K562 (cell line): Measurements from ENCODE around the gene LPAR2. TPM values are rescaled to one million over a fixed set of nuclear protein-coding genes. Genes with fewer than 3 reads are reported as not detected.

ENCODE experiments used
- BDP1 ChIP-seq: IDR thresholded peaks from 3 replicates; pipeline ENCODE4 v1.6.1; 2011; ENCODE audit not compliant: insufficient read length, insufficient read depth
- FOXK2 ChIP-seq, 2 experiments: fragments of 450-650 bp; IDR thresholded peaks in 1 of 2; conservative IDR thresholded peaks in 1 of 2; 2 replicates each; pipeline ENCODE4 v1.6.1; 2016; ENCODE audit warnings: low read depth in 2 of 2, mild to moderate bottlenecking in 1 of 2
- FUS ChIP-seq: fragments of 200-400 bp; formaldehyde crosslinking; optimal IDR thresholded peaks from 2 replicates; pipeline ENCODE3; 2017; ENCODE audit warnings: low read depth, low read length
- GABPA ChIP-seq: fragments of 200-800 bp; sonication (Bioruptor generic); conservative IDR thresholded peaks from 2 replicates; pipeline ENCODE4 v1.6.1; 2016; ENCODE audit warnings: low read depth, missing genetic modification characterization, missing compliant biosample characterization
- HMGN3 ChIP-seq: IDR thresholded peaks from 2 replicates; pipeline ENCODE4 v1.6.1; 2011; ENCODE audit warnings: borderline replicate concordance, low read depth, mild to moderate bottlenecking, mixed read lengths, low read length; ENCODE audit not compliant: insufficient read length; ENCODE audit errors: extremely low read depth
- KAT2B ChIP-seq: IDR thresholded peaks from one replicate; pipeline ENCODE4 v1.6.1; 2012; ENCODE audit warnings: low read depth, mild to moderate bottlenecking, control low read depth, inconsistent platforms, low read length, moderate library complexity
- NCOA6 ChIP-seq: fragments of 450-650 bp; IDR thresholded peaks from 2 replicates; pipeline ENCODE4 v1.6.1; 2017; ENCODE audit warnings: mild to moderate bottlenecking
- PRPF4 ChIP-seq: fragments of 200-400 bp; formaldehyde crosslinking; IDR thresholded peaks from one replicate; pipeline ENCODE4 v1.6.1; 2017; ENCODE audit warnings: low read length, low read depth, mild to moderate bottlenecking; ENCODE audit not compliant: insufficient read depth, poor library complexity, severe bottlenecking
- PTRF ChIP-seq: fragments of 450-650 bp; IDR thresholded peaks from 2 replicates; pipeline ENCODE4 v1.6.1; 2016; ENCODE audit warnings: mild to moderate bottlenecking, missing genetic modification characterization, missing compliant biosample characterization
- RFX5 ChIP-seq: IDR thresholded peaks from 2 replicates; pipeline ENCODE4 v1.6.1; 2011; ENCODE audit warnings: low read depth, mild to moderate bottlenecking, improper control_type of control experiment, low read length
- SLC30A9 ChIP-seq: fragments of 250-450 bp; sonication (Bioruptor Pico); IDR thresholded peaks from 2 replicates; pipeline ENCODE4 v1.8.0; 2022; ENCODE audit warnings: mild to moderate bottlenecking, moderate library complexity
- SMARCC2 ChIP-seq: fragments of 450-650 bp; IDR thresholded peaks from 2 replicates; pipeline ENCODE4 v1.6.1; 2017; ENCODE audit warnings: antibody characterized with exemption, moderate library complexity, mild to moderate bottlenecking, low read depth
- SRSF1 ChIP-seq: fragments of 200-400 bp; formaldehyde crosslinking; IDR thresholded peaks from 2 replicates; pipeline ENCODE4 v1.6.1; 2017; ENCODE audit warnings: mild to moderate bottlenecking, low read depth, low read length, moderate library complexity
- TRIM25 ChIP-seq: fragments of 450-650 bp; IDR thresholded peaks from 2 replicates; pipeline ENCODE4 v1.7.0; 2016; ENCODE audit warnings: borderline replicate concordance
- XRCC3 ChIP-seq: fragments of 450-650 bp; IDR thresholded peaks from 2 replicates; pipeline ENCODE4 v1.6.1; 2017; ENCODE audit warnings: mild to moderate bottlenecking, moderate library complexity
- ZBTB5 ChIP-seq: fragments of 450-650 bp; IDR thresholded peaks from 2 replicates; pipeline ENCODE4 v1.6.1; 2017; ENCODE audit warnings: antibody characterized with exemption
- ZNF12 ChIP-seq: sonication (generic); formaldehyde crosslinking; IDR thresholded peaks from 2 replicates; pipeline ENCODE4 v1.4.0; 2020; ENCODE audit warnings: mild to moderate bottlenecking, missing genetic modification reagents
- ZNF3 ChIP-seq: fragments of 250-450 bp; sonication (Bioruptor Pico); IDR thresholded peaks from 2 replicates; pipeline ENCODE4 v1.5.0; 2021; ENCODE audit warnings: mild to moderate bottlenecking, moderate library complexity
- ZNF354B ChIP-seq: fragments of 250-450 bp; sonication (Bioruptor Pico); IDR thresholded peaks from 2 replicates; pipeline ENCODE4 v1.4.0; 2020
- ZNF695 ChIP-seq: fragments of 450-650 bp; formaldehyde crosslinking; IDR thresholded peaks from 2 replicates; pipeline ENCODE4 v1.4.0; 2020; ENCODE audit warnings: mild to moderate bottlenecking, moderate library complexity
- polyA plus RNA-seq, 8 experiments: library from polyadenylated mRNA; depleted of rRNA in 4 of 8; stranded (reverse) in 5 of 8; unstranded in 3 of 8; fragments of >200 nt; fragmentation: Nextera tagmentation in 2 of 8; fragmentation: Illumina TruSeq in 1 of 8; extraction: Ambion mirVana in 2 of 8; extraction: Trizol in 1 of 8; gene quantifications; 2 replicates each; pipeline versions ENCODE4 v1.2.1 to v1.2.3, GENCODE V29; 2011 to 2014; ENCODE audit warnings: inconsistent platforms in 1 of 8, missing spikeins in 1 of 8
- total RNA-seq, 7 experiments: library from RNA; depleted of rRNA in 6 of 7; stranded (reverse); fragments of >200 nt in 6 of 7; fragmentation: Illumina TruSeq in 2 of 7; extraction: Trizol in 2 of 7; gene quantifications; 2 replicates each; pipeline versions ENCODE4 v1.2.1 to v1.2.3, GENCODE V29; 2011 to 2021; ENCODE audit warnings: low replicate concordance in 1 of 7
- TF ChIP-seq, protein P1 (sequence below): IDR thresholded peaks from 2 replicates; pipeline ENCODE4 v1.6.1; 2011; ENCODE audit not compliant: insufficient read length; ENCODE audit errors: extremely low read depth
- TF ChIP-seq, protein P2 (sequence below): fragments of 250-450 bp; sonication (Bioruptor Pico); IDR thresholded peaks from 2 replicates; pipeline ENCODE4 v1.5.1; 2021; ENCODE audit warnings: mild to moderate bottlenecking

LPAR2 gene
- total and polyA plus RNA-seq, 9 of the 15 experiments (the other 6 are each of a cell fraction or from before 2014, with no cell fraction given) = 0.63 to 13.8 (median 4.4) TPM

GRCh38 chr19:19643158-19644053 is 15.4 kb upstream of the LPAR2 start, which contains the start of gene GMIP (continued):
- TF ChIP-seq PTRF (tag) = no peak
- no peak for TF ChIP-seq TRIM25
- TF ChIP-seq, protein P1, sequence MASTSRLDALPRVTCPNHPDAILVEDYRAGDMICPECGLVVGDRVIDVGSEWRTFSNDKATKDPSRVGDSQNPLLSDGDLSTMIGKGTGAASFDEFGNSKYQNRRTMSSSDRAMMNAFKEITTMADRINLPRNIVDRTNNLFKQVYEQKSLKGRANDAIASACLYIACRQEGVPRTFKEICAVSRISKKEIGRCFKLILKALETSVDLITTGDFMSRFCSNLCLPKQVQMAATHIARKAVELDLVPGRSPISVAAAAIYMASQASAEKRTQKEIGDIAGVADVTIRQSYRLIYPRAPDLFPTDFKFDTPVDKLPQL = no peak
- no peak for TF ChIP-seq FUS
- TF ChIP-seq HMGN3 = peak; percentile 14
- TF ChIP-seq ZNF695 (CRISPR knock-in tag) = no peak
- TF ChIP-seq, protein P2, sequence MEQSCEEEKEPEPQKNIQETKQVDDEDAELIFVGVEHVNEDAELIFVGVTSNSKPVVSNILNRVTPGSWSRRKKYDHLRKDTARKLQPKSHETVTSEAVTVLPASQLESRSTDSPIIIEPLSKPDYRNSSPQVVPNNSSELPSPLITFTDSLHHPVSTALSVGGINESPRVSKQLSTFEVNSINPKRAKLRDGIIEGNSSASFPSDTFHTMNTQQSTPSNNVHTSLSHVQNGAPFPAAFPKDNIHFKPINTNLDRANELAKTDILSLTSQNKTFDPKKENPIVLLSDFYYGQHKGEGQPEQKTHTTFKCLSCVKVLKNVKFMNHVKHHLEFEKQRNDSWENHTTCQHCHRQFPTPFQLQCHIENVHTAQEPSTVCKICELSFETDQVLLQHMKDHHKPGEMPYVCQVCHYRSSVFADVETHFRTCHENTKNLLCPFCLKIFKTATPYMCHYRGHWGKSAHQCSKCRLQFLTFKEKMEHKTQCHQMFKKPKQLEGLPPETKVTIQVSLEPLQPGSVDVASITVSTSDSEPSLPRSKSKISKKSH = no peak
- TF ChIP-seq SMARCC2 = no peak
- TF ChIP-seq RFX5 = no peak
- no peak for TF ChIP-seq BDP1
- TF ChIP-seq XRCC3 = no peak
- TF ChIP-seq PRPF4 = no peak
- no peak for TF ChIP-seq ZNF354B (CRISPR knock-in tag)
- no peak for TF ChIP-seq SLC30A9 (CRISPR knock-in tag)
- no peak for TF ChIP-seq ZNF12 (CRISPR knock-in tag)
- TF ChIP-seq GABPA (tag) = peak; percentile 53
- TF ChIP-seq KAT2B = no peak
- no peak for TF ChIP-seq SRSF1
- no peak for TF ChIP-seq NCOA6
- TF ChIP-seq FOXK2 (conservative IDR thresholded peaks at IDR 0.05 in 1 of 2, IDR thresholded peaks at IDR 0.05 in 1 of 2; ENCODE audit: low read depth in 2 of 2) = no peak
- TF ChIP-seq ZBTB5 = no peak
- no peak for TF ChIP-seq ZNF3
